ENCODE results near the gene GPR137C. TPM values are rescaled to one million over a fixed set of nuclear protein-coding genes. Genes with fewer than 3 reads are reported as not detected.

The GPR137C gene
- total RNA-seq, 1 experiment from 2014 or later, result 0.89 TPM

DNA sequence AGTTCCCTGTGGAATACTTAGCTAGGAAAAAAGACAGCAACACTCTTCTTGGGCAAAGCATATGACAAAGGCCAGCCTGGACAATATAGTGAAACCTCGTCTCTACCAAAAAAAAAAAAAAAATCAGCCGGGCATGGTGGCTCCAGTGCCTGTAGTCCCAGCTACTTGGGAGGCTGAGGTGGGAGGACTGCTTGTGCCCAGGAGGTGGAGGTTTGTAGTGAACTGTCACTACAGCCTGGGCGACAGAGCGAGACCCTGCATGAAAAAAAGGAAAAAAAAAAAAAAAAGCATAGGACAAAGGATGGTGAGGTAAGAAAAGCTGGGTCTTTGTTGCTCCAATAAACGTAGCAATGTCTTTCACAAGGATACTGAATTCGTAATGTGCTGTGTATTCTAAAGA, 1.4 kb upstream of the GPR137C start:
- DNase-seq (ENCODE audit: low read depth, low spot score), result no peak
- no peaks in the 10 kb centered on the region for H3K36me3 ChIP-seq (ENCODE audit: control insufficient read depth in 1 of 2, insufficient read depth in 2 of 2, low read length in 2 of 2)
- no peaks in the 10 kb centered on the region for H4K20me1 ChIP-seq (ENCODE audit: insufficient read depth)
- no peak for ATAC-seq
- H3K27me3 ChIP-seq (ENCODE audit: insufficient read depth, low read length), result no peaks in the 10 kb centered on the region
- no TSS peak for BruUV-seq (replicated peaks)
- H3K9me3 ChIP-seq (ENCODE audit: control insufficient read depth in 1 of 2, insufficient read depth in 1 of 2, low read depth in 1 of 2, low read length in 2 of 2), result no peaks in the 10 kb centered on the region
- H3K79me2 ChIP-seq (ENCODE audit: insufficient read depth, low read length), result no peaks in the 10 kb centered on the region
- H3K9me2 ChIP-seq (ENCODE audit: insufficient read depth), result no peaks in the 10 kb centered on the region
- H3K4me3 ChIP-seq (replicated peaks in 1 of 2; ENCODE audit: low read depth in 1 of 2, low read length in 2 of 2), result peak overlapping the region; percentile 58 to 66; a peak in 2 of 4 replicates
- TF ChIP-seq ZBTB33 (IDR thresholded peaks at IDR 0.05; ENCODE audit: extremely low read depth, insufficient replicate concordance, low read length) (no peak), SP1 (IDR thresholded peaks at IDR 0.05; ENCODE audit: low read depth) (no peak), ZNF274 (IDR thresholded peaks at IDR 0.05; ENCODE audit: low read depth, low read length) (no peak), FOSL1 (IDR thresholded peaks at IDR 0.05; ENCODE audit: low read depth) (no peak), SIN3A (IDR thresholded peaks at IDR 0.05; ENCODE audit: low read depth) (no peak)
- ChIA-PET RAD21 (ENCODE audit: low non-redundant PET in 1 of 2, low total read pairs in 2 of 2, uncharacterized antibody in 2 of 2, unreplicated experiment in 2 of 2) (no interaction called here), POLR2A (interaction anchor here (2.1 kb wide), 1 partner anchor 8 kb away, joined by 9 read pairs; no protein-coding TSS in a partner anchor), CTCF (interaction anchor here (0.6 kb wide), 1 partner anchor 26 kb away, joined by 4 read pairs; no protein-coding TSS in a partner anchor)
- H3K4me1 ChIP-seq (ENCODE audit: control insufficient read depth in 1 of 2, insufficient read depth in 2 of 2, low read length in 2 of 2), result peaks cover 6 to 23% of the 10 kb centered on the region in 2 experiments
- H3K27ac ChIP-seq (ENCODE audit: low read depth, low read length), result no peak overlapping the region
- intact Hi-C loops (cut with micrococcal nuclease), result loop anchor here (5.0 to 10.0 kb wide), 2 partner anchors 154 to 241 kb away; partner anchors contain the start of genes GNPNAT1 and PSMC6
- H3K9ac ChIP-seq (ENCODE audit: low read length), result peak overlapping the region; percentile 67
- H2AFZ ChIP-seq (ENCODE audit: low read depth, low read length, poor library complexity, severe bottlenecking), result no peak overlapping the region
- H3K4me2 ChIP-seq (ENCODE audit: low read length), result peak overlapping the region; percentile 99

DNA sequence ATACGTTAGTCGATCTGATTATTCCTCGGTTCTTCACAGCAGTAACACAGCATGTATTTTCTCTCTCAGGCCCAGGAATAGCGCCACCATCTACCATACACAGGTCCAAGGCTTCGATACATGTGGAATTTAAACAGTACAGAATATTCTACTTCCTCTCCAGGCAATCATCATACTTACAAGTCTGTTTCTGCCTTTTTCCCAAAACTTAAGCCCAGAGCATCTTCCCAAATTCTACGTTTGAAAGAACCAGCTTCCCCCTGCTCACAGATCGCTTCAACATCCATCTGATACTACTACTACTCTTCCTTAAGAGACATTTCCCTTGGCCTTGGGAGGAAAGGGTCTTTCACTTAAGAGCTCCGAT, 957 bp upstream of the GPR137C start:
- Histone ChIP-seq H3K27ac (ENCODE audit: low read depth, low read length) (no peak overlapping the region), H3K4me2 (ENCODE audit: low read length) (peak overlapping the region; percentile 99), H3K4me1 (ENCODE audit: control insufficient read depth in 1 of 2, insufficient read depth in 2 of 2, low read length in 2 of 2) (peaks cover 6 to 23% of the 10 kb centered on the region in 2 experiments), H3K9ac (ENCODE audit: low read length) (peak overlapping the region; percentile 67), H3K9me2 (ENCODE audit: insufficient read depth) (no peaks in the 10 kb centered on the region), H3K27me3 (ENCODE audit: insufficient read depth, low read length) (no peaks in the 10 kb centered on the region), H2AFZ (ENCODE audit: low read depth, low read length, poor library complexity, severe bottlenecking) (peak overlapping the region; percentile 75), H3K36me3 (ENCODE audit: control insufficient read depth in 1 of 2, insufficient read depth in 2 of 2, low read length in 2 of 2) (no peaks in the 10 kb centered on the region), H3K4me3 (replicated peaks in 1 of 2; ENCODE audit: low read depth in 1 of 2, low read length in 2 of 2) (peak overlapping the region; percentile 58 to 66), H3K9me3 (ENCODE audit: control insufficient read depth in 1 of 2, insufficient read depth in 1 of 2, low read depth in 1 of 2, low read length in 2 of 2) (no peaks in the 10 kb centered on the region), H4K20me1 (ENCODE audit: insufficient read depth) (no peaks in the 10 kb centered on the region), H3K79me2 (ENCODE audit: insufficient read depth, low read length) (no peaks in the 10 kb centered on the region)
- ChIA-PET POLR2A (interaction anchor here (0.5 to 2.1 kb wide), 5 partner anchors 8 to 171 kb away, joined by 3 to 9 read pairs (median 4); partner anchors contain the start of gene PSMC6), CTCF (interaction anchor here (0.6 kb wide), 1 partner anchor 744 kb away, joined by 3 read pairs; no protein-coding TSS in a partner anchor), RAD21 (ENCODE audit: low non-redundant PET in 1 of 2, low total read pairs in 2 of 2, uncharacterized antibody in 2 of 2, unreplicated experiment in 2 of 2) (no interaction called here)
- DNase-seq (ENCODE audit: low read depth, low spot score), result no peak
- TF ChIP-seq CTCF (IDR thresholded peaks at IDR 0.05 in 2 of 3, conservative IDR thresholded peaks at IDR 0.05 in 1 of 3; ENCODE audit: borderline replicate concordance in 1 of 3, insufficient read depth in 1 of 3, low read depth in 2 of 3, low read length in 2 of 3) (peak in 1 of 3 experiments; percentile 26; a peak in 2 of 6 replicates), ZNF274 (IDR thresholded peaks at IDR 0.05; ENCODE audit: low read depth, low read length) (no peak)
- BruUV-seq (replicated peaks), result no TSS peak
- ATAC-seq, result no peak
- intact Hi-C loops (cut with micrococcal nuclease), result loop anchor here (5.0 to 10.0 kb wide), 2 partner anchors 153 to 241 kb away; partner anchors contain the start of genes GNPNAT1 and PSMC6

Data from HCT116 (cell line).